ENCODE results near the gene ASCC1.
"Not testable (repeated sequence)": the region's sequence is repeated elsewhere in the genome, so short reads cannot be mapped to it uniquely, and the experiment has no call there.

Gene ASCC1

DNA sequence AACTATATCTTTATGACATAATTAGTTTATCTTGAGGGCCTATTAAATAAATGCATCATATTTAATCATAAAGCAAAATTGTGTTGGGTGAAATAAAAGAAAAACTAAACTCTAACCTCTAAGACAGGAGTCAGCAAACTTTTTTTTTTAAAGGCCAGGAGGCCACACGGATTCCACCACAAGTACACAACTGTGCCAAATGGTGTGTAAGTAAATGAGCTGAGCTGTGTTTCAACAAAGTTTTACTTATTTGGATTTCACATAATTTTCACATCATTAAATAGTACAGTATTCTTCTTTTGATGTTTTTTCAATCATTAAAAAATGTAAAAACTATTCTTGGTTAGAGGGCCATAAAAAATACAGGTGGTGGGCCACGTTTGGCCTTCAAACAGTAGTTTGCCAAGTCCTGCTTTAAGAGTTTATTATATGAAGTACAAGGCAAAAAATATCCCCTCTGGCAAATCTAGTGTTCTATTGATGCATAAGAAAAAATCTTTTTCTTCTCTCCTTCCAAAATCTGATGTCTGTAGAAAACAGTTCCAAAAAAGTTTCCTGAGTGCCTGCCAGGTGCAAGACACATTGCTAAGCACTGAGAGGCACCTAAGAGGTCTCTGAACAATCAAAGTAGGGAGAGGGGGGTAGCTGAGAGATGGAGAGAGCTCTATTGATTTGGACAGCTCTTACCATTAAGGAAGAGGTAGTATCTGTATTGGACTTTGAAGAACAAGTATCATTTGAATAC, 101.2 kb downstream of the ASCC1 start:
- no peak for DNase-seq (ENCODE audit: extremely low spot score)
- TF ChIP-seq, protein P1, sequence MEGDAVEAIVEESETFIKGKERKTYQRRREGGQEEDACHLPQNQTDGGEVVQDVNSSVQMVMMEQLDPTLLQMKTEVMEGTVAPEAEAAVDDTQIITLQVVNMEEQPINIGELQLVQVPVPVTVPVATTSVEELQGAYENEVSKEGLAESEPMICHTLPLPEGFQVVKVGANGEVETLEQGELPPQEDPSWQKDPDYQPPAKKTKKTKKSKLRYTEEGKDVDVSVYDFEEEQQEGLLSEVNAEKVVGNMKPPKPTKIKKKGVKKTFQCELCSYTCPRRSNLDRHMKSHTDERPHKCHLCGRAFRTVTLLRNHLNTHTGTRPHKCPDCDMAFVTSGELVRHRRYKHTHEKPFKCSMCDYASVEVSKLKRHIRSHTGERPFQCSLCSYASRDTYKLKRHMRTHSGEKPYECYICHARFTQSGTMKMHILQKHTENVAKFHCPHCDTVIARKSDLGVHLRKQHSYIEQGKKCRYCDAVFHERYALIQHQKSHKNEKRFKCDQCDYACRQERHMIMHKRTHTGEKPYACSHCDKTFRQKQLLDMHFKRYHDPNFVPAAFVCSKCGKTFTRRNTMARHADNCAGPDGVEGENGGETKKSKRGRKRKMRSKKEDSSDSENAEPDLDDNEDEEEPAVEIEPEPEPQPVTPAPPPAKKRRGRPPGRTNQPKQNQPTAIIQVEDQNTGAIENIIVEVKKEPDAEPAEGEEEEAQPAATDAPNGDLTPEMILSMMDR (IDR thresholded peaks at IDR 0.05; ENCODE audit: control extremely low read depth, extremely low read depth, low read depth, missing control alignments), result no peak
- ChIA-PET CTCF (interaction anchor here (1.0 to 2.8 kb wide), 7 partner anchors 11 to 219 kb away, joined by 3 to 13 read pairs (median 4); no protein-coding TSS in a partner anchor), POLR2A (no interaction called here)

DNA sequence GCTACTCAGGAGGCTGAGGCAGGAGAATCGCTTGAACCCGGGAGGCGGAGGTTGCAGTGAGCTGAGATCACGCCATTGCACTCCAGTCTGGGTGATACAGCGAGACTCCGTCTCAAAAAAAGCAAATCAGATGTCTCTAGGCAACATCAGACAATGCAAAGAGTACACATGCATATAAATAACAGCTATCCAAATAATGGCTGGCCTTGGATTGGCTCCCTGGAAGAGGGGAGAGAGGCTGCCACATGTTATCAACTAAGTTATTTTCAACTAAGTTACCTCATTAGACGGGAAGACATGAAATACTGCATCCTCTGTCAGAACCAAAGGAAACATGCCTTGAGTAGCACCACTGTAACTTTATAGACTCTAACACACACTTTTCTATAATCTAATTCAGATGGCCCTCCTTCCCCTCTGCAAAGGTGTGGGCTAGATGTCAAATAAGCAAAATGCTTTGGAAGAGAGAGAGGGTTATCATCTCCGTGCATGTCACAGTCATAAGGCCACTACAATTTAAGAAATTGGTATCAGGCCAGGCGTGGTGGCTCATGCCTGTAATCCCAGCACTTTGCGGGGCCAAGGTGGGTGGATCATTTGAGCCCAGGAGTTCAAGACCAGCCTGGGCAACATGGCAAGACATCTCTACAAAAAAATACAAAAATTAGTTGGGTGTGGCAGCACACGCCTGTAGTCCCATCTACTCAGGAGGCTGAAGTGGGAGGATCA, 105.2 kb downstream of the ASCC1 start:
- no peak for DNase-seq (ENCODE audit: extremely low spot score)
- TF ChIP-seq, protein P1 (IDR thresholded peaks at IDR 0.05; ENCODE audit: control extremely low read depth, extremely low read depth, low read depth, missing control alignments), result no peak
- ChIA-PET CTCF (no interaction called here), POLR2A (no interaction called here)

DNA sequence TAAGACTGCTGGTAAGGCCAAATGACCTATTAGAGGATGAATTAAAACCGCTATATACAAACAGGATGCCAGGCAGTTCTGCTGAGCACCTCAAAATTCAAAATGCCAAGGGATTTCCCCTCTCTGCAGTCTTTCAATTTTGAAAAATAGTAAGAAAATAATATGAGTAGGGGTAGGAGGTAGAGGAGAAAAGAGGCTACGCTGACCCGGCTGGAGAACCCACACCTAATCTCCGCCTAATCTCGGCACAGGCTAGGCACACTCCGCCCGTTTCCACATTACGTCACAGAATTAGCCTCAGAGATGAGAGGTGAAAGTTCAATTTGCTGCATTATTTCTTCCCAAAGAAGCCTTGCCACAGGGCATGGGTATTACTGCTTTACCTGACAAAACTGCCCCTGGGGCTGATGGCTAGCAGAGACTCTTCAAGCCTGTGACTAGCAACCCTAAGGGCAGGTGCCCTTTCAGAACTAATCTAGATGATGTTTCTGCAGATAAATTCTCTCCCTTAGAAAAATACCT, 106.4 kb downstream of the ASCC1 start:
- POLR2A ChIA-PET, result no interaction called here
- no peak for DNase-seq (ENCODE audit: extremely low spot score)
- CTCF ChIA-PET, result no interaction called here
- TF ChIP-seq, protein P1 (IDR thresholded peaks at IDR 0.05; ENCODE audit: control extremely low read depth, extremely low read depth, low read depth, missing control alignments), result no peak

DNA sequence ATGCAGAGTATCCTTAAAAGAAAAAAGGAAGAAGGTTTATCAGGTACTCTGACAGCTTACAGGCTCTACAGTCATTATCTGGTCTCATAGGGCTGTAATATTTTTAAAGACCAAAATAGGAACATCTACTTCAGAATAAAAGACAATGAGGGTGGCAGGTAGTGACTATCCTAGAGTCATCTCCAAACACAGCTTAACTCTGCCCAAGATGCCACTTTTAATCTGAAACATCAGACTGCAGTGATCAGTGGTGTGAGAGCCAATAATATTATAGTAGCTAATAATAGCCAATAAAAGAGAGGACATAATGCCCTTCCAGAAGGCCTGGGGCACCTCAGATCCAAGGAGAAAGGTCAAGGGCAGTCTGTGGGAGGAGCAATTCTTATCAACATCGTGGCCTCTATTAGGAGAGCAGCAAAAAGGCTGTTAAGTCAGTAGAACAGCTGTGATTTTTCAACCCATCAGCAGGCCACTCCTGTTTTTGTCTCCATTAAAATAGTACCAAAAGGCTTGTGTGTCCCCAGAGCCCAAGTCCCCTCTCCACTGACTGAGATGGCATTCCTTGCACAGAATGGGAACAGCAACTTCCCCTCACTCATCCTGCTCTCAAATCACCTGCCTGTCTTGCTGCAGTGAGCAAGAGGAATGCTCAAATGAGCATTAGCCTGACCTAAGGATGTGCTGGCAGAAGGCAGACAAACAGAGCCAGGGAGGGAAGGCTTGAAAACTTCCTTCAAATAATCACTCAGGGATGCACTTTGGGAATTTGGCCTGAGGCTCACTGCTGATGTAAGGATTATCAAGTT, 107.0 kb downstream of the ASCC1 start:
- ChIA-PET CTCF (interaction anchor here (0.7 to 2.2 kb wide), 4 partner anchors 10 to 61 kb away, joined by 3 to 11 read pairs (median 6); no protein-coding TSS in a partner anchor), POLR2A (no interaction called here)
- TF ChIP-seq, protein P1 (IDR thresholded peaks at IDR 0.05; ENCODE audit: control extremely low read depth, extremely low read depth, low read depth, missing control alignments), result no peak
- DNase-seq (ENCODE audit: extremely low spot score), result no peak

DNA sequence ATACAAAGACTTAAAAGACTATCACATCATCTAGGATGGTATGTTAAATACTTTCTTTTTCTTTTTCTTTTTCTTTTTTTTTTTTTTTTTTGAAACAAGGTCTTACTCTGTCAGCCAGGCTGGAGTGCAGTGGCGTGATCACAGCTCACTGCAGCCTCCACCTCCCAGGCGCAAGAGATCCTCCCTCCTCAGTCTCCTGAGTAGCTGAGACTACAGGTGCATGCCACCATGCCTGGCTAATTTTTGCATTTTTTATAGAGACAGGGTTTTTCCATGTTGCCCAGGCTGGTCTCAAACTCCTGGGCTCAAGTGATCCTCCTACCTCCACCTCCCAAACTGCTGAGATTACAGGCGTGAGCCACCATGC, 108.1 kb downstream of the ASCC1 start:
- ChIA-PET CTCF (interaction anchor here (1.1 to 2.2 kb wide), 4 partner anchors 11 to 60 kb away, joined by 3 to 11 read pairs (median 6); no protein-coding TSS in a partner anchor), POLR2A (interaction anchor here (0.7 kb wide), 1 partner anchor 257 kb away, joined by 5 read pairs; the partner anchor contains the start of gene PSAP)
- not testable (repeated sequence) for DNase-seq (ENCODE audit: extremely low spot score)

DNA sequence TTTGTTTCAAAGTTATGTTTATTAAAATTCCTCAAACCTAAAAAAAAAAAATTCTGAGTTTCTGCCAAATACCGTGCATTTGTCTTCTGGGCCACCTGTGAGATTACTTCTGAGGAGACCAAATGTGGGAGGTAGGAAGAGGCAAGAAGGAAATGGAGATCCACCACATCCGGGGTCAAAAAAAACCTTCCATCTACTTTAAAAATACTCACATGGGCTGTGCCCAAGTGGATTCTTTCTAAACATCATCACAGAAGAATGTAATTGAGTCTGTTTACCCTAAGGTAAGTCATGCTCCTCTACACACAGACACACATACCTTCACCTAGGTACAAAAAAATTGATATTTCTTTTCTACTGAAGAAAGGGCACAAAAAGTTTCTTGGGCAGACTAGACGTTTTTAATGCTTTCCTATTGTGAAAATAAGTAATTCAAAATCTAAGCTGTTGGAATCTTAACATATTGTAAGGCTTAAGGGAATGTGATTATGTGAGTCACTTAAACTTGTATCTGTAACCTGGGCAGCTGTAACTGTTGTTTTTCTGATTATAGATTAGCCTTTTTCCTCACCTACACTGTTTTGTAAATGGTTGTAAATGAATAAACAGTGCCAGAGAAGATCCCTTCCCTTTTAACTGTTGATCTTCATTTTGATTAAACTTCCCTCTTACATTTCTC, 108.6 kb downstream of the ASCC1 start:
- CTCF ChIA-PET, result interaction anchor here (1.1 to 2.2 kb wide), 5 partner anchors 11 to 59 kb away, joined by 3 to 11 read pairs (median 4); no protein-coding TSS in a partner anchor
- POLR2A ChIA-PET, result no interaction called here
- TF ChIP-seq, protein P1 (IDR thresholded peaks at IDR 0.05; ENCODE audit: control extremely low read depth, extremely low read depth, low read depth, missing control alignments), result no peak

More for the DNA sequence above, 108.6 kb downstream of the ASCC1 start:
- DNase-seq (ENCODE audit: extremely low spot score), result peak; percentile 36

Data from GM10248 (cell line).